ENCODE data around the gene TBX15.

TBX15 gene

DNA sequence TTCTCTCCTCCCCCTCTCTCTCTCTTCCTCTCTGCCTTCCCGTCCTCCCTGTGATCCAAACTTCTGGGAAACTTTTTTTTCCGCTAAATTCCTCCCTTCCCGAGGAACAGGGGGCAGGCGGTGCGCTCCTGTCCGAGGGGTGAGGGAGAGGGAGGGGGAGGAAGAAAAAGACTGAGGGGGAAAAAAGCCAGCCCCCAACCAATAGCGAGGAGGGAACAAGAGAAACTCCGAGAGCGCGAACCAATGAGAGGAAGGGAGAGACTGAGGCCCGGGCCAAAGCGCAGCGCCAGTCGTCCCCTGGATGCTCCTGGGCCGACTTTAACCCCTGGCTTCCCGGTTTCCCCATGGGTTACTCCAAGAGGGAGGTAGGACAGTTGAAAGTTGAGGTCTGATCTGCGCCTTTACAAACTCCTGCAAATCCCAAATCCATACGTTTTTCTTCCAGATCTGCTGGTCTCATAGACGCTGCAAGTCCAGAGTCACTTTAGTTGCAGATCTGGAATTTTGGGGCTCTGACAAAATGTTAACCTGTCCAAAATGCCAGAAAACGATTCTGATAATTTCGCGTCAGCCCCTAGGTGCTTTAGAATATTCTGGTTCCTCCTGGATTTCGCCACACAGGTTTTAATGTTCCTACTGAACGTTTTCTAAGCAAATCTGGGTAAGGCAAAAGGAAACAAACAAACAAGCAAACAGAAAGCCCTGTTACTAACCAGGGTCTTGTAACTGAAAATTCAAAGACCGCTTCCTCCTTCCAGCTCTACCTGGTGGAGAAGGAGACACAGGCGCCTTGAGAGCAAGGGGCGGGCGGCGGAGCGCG, at the start of gene TBX15:
TBX15 (minus strand) TSS at position 158 of the 820 bp plus-strand sequence. CDS start 548 bp downstream, outside the sequence.
- no peak for DNase-seq

DNA sequence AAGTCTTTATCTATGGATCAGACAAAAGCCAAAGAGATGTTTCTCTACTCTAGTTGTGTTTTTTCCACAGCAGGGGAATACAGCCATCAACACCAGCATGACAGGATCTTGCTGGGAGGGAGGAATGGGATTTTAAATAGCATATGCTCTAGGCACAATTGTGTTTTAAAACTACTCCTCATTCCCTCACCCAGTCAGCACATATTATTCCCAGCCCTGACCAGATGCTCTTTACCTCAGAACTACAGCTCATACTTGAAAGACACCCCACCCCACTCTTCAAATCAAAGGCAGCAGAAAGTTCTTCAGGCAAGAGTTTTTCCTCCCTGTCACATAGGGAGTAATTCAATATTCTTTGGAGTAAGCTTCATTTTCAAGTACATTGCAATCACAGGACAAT, 46.2 kb upstream of the TBX15 start:
- no peak for DNase-seq

DNA sequence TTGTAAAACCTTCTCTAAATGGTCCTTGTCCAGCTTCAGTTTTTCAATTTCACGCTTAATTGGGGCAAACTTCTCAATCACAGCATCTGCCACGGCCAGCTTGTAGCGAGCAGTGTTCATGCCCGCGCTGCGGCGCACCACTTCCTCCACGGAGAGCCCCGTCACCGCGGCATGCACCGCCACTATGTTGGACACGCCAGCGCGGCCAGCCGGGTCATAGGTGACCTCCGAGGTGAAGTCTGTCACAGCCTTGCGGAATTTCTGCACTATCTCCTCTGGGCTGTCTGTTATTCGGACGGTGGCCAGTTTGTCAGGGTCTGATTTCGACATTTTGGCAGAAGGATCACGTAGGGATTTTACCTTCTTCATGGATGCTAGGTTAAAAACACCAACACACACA, 44.8 kb upstream of the TBX15 start:
- no peak for DNase-seq

DNA sequence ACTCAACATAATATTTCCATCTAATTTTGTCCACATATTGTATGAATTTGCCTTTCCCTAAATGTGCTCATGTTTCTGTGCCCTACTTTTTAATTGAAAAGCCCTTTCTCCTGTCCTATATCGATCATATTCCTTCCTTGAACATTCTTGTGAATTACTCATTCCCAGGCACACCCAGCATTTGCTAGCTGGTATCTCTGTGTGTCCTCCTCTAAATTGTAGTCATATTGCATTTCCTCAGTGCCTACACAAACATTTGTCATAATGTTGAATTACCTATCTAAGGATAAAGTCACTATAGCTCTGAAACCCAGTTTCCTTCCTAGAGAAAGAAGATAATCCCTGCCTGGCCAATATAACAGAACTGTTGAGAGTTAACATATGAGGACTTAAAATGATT, 39.6 kb upstream of the TBX15 start:
- no peak for DNase-seq

DNA sequence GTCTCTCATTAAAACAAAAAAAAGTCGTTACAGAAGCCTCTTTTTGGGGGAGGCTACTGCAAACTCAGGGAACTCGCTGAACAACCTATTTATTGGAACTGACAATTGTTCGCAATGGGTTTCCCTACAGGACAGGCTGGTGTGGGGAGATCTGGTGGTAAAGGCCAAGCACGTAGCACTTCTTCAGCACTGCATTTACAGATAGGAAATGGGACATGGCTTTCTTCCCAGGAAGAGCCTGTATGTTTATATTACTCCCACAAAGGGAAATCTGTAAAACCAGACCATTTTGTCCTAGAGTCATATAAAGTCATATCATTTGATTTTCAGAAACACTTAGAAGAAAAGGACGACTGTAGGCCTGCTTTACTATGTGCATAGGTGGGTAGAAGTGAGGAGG, 38.8 kb upstream of the TBX15 start:
- DNase-seq, result no peak

DNA sequence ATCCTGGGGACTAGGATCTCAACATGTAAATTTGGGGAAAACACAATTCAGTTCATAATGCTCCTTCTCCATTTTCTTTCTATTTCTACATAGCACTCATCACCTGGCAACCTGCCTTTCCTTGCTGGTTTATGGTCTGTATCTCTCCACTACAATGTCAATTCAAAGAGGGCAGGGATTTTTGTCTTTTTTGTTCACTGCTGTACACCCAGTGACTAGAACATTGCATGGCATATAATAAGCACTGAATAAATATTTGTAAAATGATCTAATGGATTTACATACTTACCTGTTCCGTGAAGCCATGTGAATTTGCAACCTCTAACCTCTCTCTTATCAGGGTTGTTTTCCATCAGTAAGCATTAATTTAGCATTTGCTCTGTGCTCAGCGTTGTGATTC, 27.4 kb upstream of the TBX15 start:
- DNase-seq, result no peak

DNA sequence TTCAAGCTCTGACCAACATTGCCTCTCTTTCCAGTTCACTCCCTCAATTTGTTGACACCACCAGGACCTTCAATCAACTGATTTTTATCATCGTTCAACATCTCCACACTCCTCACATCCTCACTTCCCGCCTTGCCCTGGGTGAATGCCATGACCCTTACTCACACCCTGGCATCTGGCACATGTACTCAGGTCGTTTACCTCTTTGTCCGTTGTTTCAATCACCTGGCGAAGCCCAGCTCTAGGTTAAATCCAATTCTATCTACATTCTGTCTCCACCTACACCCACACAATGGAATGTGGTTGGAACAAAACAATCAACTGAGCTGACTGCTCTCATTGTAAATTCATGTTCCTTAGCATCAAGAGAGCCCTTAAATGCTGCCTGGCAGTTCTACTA, 24.2 kb upstream of the TBX15 start:
- DNase-seq, result no peak

DNA sequence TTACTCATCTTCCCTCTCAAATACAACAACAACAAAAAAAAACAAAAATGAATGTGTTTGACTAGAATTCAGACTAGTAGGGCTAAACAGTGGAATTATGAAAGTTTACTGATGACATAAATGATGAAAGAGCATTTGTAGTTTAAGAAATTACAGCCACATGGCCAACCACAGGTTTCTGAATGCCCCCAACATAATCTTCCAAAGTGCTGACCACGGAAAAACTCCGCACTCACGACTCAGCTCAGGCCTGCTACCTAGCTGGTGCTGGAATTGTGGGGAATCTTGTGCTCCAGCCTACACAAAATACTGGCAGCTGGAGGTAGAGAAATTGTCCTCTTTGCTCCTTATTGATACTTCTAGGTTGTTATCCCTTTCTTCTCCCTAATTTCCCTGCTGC, 23.6 kb upstream of the TBX15 start:
- no peak for DNase-seq

DNA sequence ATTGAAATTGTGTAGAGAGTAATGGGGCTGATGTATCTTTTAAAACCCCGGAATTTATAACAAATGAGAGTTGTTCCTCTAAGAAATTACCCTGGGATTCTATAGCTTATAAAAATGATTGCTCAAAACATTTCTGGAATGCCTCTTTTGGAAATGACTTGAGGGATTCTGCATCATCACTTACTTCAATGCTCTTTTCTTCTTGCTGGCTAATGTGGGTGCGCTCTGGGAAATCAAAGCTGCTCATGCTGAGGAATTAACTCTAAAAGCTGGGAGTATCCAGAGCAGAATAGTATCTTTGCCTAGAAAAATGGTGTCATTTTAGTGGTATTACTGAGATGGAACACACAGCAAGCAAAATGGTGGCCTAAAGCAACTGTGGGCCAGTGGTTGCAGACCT, 23.0 kb upstream of the TBX15 start:
- DNase-seq, result no peak

DNA sequence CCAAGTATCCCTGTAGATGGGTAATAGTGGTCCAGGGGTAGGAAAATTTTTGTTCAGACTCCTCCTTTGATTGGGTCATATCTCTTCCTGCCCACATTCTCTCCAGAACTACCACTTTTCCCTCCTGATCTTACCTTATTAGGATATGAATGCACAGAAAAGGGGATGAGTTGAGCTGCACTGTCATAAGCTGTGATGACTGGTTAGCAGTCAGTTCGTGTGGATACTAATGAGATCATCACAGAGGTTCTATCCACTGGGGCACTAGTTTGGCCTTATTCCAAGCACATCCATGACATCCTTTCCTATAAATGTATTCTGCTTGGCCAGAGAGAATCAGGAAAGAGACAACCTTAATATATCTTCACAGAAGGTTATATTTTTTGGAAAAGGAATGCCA, 22.1 kb upstream of the TBX15 start:
- no peak for DNase-seq

DNA sequence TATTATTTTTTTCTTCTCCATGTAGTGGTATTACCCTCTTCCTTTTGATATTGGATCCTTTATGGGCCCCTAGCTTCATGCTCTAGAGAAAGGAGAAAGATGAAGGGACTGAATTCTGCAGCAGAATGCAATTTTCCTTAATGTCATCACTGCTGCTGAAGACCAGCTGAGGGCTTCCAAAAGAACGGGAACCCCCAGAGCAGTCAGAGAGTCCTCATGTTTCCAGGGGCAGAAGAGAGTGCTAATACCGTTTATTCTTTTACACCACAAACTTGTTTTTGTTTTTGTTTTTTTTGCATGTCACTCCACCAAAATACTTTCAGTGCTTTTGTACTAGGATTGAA, 21.1 kb upstream of the TBX15 start:
- DNase-seq, result no peak

DNA sequence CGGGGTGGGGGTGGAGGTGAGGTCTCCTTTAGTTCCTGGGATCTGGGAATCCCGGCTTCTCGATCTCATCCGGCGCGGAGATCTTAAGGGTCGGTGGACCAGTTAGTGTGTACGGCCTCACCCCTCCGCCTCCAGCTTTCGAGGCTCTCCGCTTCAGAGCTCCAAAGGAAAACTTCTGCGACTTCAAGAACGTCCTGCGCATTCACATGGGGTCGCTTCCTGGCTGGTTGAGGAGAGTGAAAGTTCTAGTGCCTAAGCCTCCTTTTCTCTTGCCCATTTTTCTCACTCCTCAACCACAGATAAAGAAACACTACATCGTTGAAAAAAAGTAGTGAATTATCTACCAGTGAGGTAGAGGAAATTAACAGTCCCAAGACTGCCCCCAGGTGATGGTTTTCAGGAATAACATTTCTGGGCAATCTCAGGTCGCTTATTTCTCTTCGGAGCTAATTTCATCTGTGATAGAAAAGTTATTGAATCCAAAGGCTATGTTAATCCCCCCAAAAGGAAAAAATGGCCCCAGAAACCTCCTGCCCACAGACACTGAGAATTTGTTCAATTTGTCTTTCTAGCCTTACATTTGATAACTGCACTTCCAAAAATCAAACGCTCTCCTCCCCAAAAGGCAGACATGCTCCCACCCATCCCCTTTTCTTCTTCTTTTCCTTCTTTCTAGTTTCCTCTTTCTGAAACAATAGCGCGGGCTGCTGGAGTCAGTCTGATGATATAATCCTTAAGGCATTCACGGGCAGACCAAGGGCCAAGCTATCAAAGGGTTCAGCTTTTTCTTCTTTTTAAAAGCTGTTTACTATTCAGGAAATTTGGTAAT, 20.6 kb upstream of the TBX15 start:
- DNase-seq, result no peak

DNA sequence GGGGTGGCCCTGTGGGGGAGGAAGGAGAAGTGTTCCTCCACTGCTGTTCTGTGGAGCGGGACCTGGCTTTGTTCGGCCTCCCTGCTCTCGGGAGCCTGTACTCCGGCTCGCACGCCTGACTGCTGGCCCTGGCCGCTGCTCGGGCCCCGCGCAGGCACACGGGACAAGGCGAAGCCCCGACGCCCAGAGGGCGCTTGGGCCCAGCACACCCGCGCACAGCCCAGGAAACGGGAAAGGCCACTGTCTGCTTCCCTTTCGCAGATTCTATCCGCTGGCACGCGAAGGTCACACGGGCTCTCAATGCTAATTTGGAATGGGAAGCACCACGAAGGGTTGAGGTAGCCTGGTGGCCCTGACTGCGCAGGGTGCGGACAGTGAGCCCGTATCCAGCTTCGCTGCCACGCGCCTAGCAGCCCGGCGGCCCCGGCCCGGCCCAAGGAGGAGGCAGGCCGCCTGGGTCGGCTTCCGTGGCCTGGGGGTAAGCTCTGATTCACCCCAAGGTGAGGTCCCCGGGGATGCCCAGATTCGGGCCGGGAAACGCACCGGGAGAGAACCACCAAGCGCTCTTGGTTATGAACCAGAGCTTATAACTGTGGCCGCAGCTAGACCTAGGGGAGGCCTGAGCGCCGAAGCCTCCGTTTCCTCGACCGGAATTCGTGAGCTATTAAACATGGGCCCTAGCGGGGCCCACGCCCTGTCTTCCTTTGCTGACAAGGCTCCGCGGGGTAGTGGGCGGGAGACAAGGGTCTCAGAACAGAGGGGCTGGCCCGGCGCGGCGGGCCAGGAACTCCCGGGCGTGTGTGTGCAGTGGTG, 19.7 kb upstream of the TBX15 start:
- no peak for DNase-seq

DNA sequence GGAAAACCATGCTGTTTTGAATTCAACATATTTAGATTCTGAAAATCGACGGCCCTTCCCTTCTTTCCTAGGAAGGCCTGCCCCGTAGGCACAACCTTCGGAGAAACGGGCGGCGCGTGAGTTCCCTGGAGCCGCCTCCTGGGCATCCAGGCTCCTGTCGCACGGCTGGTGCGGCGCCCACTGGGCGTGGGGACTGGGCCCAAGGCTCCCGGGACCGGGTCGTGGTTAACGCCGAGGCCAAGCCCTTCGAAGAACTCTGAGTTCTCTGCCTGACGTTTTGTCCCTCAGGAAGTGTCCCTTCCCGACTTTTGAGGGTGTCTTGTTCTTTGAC, 19.2 kb upstream of the TBX15 start:
- no peak for DNase-seq

DNA sequence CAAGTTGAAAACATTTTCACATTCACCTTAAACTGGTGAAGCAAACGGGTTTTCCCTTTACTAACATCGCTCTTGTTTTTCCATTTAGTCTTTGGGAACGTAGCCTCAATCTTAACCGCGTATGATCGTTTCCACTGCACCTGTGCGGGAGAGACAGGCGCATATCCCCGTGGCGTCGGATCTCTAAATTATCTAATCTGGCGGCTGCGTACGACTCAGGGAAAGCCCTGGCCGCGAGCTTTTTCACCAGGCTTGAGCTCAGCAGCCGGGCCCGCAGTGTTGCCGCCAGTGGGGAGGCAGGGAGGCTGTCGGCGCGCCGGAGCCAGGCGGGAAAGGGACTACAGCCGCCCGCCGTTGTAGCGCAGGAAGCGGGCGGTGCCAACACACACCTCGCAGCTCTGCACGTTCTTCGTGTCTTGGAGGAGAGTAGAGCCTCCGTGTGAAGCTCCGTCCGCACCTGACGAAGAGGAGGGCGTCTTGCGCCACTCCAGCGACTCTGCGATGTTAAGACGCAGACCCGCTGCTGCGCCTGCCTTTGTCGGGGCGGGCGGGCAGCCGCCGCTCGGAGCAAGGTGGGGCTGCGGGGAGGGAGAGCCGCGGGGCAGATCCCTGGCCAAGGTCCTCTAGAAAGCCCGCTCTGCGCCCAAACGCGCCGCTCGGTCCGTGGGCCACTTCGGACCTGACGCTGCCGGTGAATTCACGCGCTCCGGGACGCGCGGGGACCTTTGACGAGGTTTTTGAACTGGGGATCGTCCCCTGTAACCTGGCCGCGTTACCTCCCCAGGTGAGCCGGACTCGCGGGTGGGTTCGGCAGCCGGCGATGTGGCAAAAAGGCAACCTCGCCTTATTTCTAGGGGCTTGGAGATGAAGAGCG, 18.5 kb upstream of the TBX15 start:
- no peak for DNase-seq

DNA sequence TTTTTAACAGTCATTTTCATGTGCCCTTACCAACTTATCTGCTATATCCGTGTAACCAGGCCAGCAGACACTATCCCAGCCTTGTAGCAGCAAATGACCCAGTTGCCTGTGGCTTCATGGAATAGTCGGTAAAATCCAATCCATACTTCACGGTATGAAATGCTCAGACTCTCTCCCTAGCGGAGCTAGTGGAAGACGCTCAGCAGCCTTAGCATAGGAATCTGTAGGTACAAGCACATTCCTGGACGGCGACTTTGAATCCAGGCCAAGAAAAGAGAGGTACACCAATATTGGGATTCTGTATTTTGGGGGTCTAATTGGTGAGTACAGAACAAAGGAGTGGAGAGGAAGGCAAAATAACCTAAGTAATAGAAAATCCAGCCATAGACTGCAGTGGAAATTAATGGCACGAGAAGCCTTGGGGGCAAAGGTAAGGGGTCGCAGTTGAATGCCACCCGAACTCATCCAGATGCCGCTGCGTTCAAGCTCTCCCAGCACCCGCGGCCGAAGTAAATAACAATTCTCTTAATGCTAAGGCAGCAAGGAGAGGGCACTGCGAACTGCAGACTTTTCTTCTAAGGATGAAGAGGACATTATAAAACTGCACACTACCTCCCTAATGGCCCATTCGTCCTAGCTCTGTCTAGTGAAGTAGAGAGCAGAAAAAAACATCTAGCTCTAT, 17.7 kb upstream of the TBX15 start:
- no peak for DNase-seq

DNA sequence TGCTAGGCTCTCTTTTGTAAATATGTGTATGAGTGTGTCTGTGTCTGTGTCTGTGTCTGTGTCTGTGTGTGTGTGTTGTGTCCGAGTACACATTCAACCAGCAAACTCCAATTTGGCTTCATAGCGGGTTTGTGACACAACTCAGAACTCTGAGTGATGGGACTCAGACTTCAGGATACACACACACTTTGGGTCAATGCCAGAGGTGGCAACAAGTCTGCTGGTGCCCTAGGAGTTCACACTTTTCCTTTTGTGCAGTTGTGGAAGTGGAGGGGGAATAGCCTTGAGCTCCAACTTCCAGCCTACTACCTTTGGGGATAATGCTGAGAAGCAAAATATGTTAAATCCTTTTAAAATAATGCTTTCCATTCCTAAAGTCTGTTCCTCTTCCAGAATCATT, 16.6 kb upstream of the TBX15 start:
- no peak for DNase-seq

DNA sequence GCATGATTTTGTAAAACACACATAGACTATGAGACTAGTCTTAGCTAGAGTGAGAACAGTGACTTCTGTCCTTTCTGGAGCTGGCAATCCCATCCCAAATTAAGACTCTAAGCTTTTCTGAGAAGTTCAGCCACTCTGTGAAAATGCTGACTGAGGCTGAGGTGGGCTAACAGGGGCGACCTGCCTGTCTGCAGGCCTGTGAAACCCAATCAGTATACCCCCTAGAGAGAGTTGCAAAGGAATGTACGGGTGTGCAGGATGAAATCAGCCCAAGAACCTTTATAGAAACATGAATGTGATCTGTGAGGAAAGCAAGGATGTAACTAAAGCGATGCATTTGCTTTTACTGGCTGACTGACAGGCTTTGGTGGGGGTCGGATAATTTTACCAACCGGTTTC, 16.0 kb upstream of the TBX15 start:
- DNase-seq, result no peak

DNA sequence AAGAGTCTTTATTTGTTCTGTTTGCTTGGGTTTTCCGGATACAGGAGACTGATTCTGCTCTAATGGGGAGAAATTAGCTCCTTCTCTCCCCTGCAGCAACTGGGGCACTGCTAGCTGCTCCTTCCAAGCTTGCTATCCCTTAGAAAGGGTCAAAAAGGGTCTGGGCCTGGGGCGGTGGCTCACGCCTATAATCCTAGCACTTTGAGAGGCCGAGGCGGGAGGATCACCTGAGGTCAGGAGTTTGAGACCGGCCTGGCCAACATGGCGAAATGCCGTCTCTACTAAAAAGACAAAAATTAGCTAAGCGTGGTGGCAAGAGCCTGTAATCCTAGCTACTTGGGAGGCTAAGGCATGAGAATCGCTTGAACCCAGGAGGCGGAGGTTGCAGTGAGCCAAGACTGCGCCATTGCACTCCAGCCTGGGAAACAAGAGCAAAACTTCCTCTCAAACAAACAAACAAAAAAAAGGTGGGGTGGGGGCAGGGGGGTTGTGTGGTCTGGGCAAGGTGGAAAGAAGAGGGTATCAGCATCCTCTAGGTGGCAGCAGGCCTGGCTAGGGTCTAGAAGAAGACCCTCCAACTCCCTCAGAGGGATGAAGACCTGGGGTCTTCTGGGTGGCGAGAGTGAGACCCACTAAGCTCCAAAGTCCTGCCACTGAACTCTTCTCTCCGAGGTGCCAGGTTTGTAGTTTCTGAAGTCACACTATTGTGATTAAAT, 15.4 kb upstream of the TBX15 start:
- no peak for DNase-seq

DNA sequence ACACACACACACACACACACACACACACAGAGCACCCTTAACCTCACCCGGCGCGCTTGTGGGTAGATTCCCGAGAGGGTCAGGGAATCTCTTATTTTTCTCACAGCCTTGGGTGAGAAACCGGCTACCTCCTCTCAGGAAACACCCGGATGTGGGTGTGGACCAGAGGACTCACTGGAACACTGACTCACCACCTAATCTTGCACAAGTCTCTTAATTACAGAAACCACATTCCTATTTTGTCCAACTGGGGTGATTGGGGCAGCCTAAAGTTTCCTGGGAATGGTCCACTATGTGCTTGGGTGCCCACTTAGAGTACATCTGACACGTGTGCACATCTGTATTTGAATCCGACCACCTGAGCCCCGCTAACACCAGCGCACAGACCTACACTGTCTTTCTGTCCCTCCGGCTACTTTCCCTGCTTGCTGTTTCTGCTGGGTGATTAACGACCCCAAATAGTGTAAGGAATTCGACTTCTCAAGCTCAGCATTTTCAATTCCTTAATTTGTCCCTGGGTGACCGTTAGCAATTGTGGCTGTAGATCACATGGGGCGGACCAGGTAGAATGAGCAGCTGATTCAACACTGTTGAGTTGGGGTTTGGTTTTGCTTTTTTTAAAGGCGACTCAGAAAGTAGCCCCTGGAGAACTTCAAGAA, 14.0 kb upstream of the TBX15 start:
- DNase-seq, result no peak

All from NCI-H1048 (cell line).